ENCODE data around the gene THADA.

DNA sequence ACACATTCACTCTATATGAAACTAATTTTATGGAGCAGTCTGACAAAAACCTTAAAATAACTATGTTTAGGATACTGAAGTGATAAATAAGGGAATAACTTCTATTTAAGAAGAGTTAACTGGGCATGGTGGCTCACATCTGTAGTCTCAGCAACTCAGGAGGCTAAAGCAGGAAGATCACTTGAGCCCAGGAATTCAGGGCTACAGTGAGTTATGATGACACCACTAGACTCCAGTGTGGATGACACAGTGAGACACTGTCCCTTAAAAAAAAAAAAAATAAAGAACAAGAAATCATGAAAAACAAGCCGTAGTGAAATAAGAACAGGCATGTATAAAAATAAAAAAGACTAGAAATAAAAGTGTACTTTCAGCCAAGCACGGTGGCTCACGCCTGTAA lies 82.0 kb downstream of the THADA start:
- TF ChIP-seq CTCF (IDR thresholded peaks at IDR 0.05) (no peak), POLR2A (IDR thresholded peaks at IDR 0.05) (no peak)

All from thyroid gland (tissue), 4 donors.